ENCODE data around the gene FXYD2.

DNA sequence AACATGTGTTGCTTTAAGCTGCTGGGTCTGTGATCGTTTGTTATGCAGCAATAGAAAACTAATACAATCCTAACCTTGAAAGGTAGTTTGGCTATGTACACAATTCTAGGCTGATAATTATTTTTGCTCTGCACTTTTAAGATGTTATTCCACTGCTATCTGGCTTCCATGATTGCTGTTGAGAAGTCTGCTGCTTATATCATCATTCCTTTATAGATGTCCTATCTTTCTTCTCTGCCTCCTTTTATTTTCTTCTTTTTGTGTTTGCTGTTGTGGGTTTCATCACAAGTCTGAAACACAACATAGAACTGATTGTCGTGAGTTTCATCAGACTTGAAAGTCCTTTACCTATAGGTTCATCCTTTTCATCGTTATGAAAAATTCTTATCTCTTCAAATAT, 27.8 kb upstream of the FXYD2 start:
- TF ChIP-seq GATA2 (IDR thresholded peaks at IDR 0.05; ENCODE audit: low read depth, low read length) (no peak), GATA3 (IDR thresholded peaks at IDR 0.05; ENCODE audit: low read depth, low read length) (no peak)

All from SH-SY5Y (cell line).